Chondrocyte (in vitro differentiated cells): Measurements from ENCODE around the gene COL2A1. TPM values are rescaled to one million over a fixed set of nuclear protein-coding genes. Genes with fewer than 3 reads are reported as not detected.
A peak's percentile ranks its signal among the peaks of the same experiment; 100 is the strongest.

Experiments used
- DNase-seq: peaks from one replicate; pipeline ENCODE4 v3.0.0; 2021; ENCODE audit warnings: mixed read lengths, low spot score
- H3K27ac Mint-ChIP-seq: one replicate; pipeline ENCODE4 v1.8.0; 2021; ENCODE audit warnings: mild to moderate bottlenecking, moderate library complexity, mixed read lengths; ENCODE audit not compliant: unreplicated experiment
- H3K27me3 Mint-ChIP-seq: 2 replicates; pipeline ENCODE4 v1.8.0; 2021; ENCODE audit warnings: low read depth, mixed read lengths
- H3K36me3 Mint-ChIP-seq: 2 replicates; pipeline ENCODE4 v1.8.0; 2021; ENCODE audit warnings: low read depth, mixed read lengths
- H3K4me1 Mint-ChIP-seq: 2 replicates; pipeline ENCODE4 v1.8.0; 2021; ENCODE audit warnings: low read depth, mild to moderate bottlenecking, mixed read lengths
- H3K4me3 Mint-ChIP-seq: one replicate; pipeline ENCODE4 v1.8.0; 2021; ENCODE audit warnings: mild to moderate bottlenecking, moderate library complexity, mixed read lengths; ENCODE audit not compliant: unreplicated experiment
- H3K9me3 Mint-ChIP-seq: 2 replicates; pipeline ENCODE4 v1.8.0; 2021; ENCODE audit warnings: low read depth, mixed read lengths
- CTCF ChIP-seq: fragments of 200-600 bp; sonication (generic); IDR thresholded peaks from 2 replicates; pipeline ENCODE4 v1.5.0; 2021; ENCODE audit warnings: antibody characterized with exemption, mild to moderate bottlenecking, moderate library complexity
- total RNA-seq: library from RNA; stranded (reverse); gene quantifications from 3 replicates; pipeline ENCODE4 v1.2.1, GENCODE V29; 2021

COL2A1 gene
- total RNA-seq, 1 donor from 2014 or later: 35.6 TPM

GRCh38 chr12:47985596-47986290 is 18.5 kb downstream of the COL2A1 start:
- peak; percentile 79 for DNase-seq
- Mint-ChIP-seq H3K27ac (no peak overlapping the region), H3K4me3 (no peak overlapping the region), H3K9me3 (no peaks in the 10 kb centered on the region), H3K27me3 (no peaks in the 10 kb centered on the region), H3K36me3 (no peaks in the 10 kb centered on the region), H3K4me1 (peaks cover 13% of the 10 kb centered on the region)
- TF ChIP-seq CTCF: no peak

GRCh38 chr12:47984331-47984801 is 19.9 kb downstream of the COL2A1 start:
- TF ChIP-seq CTCF: no peak
- Mint-ChIP-seq H3K4me3 (no peak overlapping the region), H3K36me3 (no peaks in the 10 kb centered on the region), H3K4me1 (peaks cover 13% of the 10 kb centered on the region), H3K9me3 (no peaks in the 10 kb centered on the region), H3K27ac (no peak overlapping the region), H3K27me3 (peaks cover 2% of the 10 kb centered on the region)
- peak; percentile 60 for DNase-seq

GRCh38 chr12:47983541-47984115 is 20.6 kb downstream of the COL2A1 start:
- no peak for TF ChIP-seq CTCF
- peaks cover 5% of the 10 kb centered on the region for H3K27me3 Mint-ChIP-seq
- H3K27ac Mint-ChIP-seq: no peak overlapping the region
- no peak overlapping the region for H3K4me3 Mint-ChIP-seq
- no peaks in the 10 kb centered on the region for H3K36me3 Mint-ChIP-seq
- DNase-seq: peak; percentile 91
- no peaks in the 10 kb centered on the region for H3K9me3 Mint-ChIP-seq
- H3K4me1 Mint-ChIP-seq: peaks cover 10% of the 10 kb centered on the region

GRCh38 chr12:47982770-47983169 is 21.5 kb downstream of the COL2A1 start:
- no peak overlapping the region for H3K4me3 Mint-ChIP-seq
- no peaks in the 10 kb centered on the region for H3K9me3 Mint-ChIP-seq
- peaks cover 1% of the 10 kb centered on the region for H3K4me1 Mint-ChIP-seq
- H3K36me3 Mint-ChIP-seq: no peaks in the 10 kb centered on the region
- peaks cover 5% of the 10 kb centered on the region for H3K27me3 Mint-ChIP-seq
- DNase-seq: peak; percentile 65
- H3K27ac Mint-ChIP-seq: no peak overlapping the region
- no peak for TF ChIP-seq CTCF

GRCh38 chr12:47982311-47982710 is 22.0 kb downstream of the COL2A1 start:
- Mint-ChIP-seq H3K4me1 (no peaks in the 10 kb centered on the region), H3K9me3 (no peaks in the 10 kb centered on the region)
- DNase-seq: peak; percentile 66

More at GRCh38 chr12:47982311-47982710, 22.0 kb downstream of the COL2A1 start:
- Mint-ChIP-seq H3K27ac (no peak overlapping the region), H3K27me3 (peaks cover 5% of the 10 kb centered on the region), H3K4me3 (no peak overlapping the region), H3K36me3 (no peaks in the 10 kb centered on the region)
- TF ChIP-seq CTCF: no peak
